GM12878 (cell line): Measurements from ENCODE around the gene CPHXL2. TPM values are rescaled to one million over a fixed set of nuclear protein-coding genes. Genes with fewer than 3 reads are reported as not detected.
A peak's percentile ranks its signal among the peaks of the same experiment; 100 is the strongest.

ENCODE experiments used
- ATAC-seq: fragments of 200-7000 bp; cut with Tn5 transposase; 3 replicates; pipeline ENCODE4 v1.9.1; 2020; ENCODE audit warnings: mild to moderate bottlenecking, moderate library complexity
- BruUV-seq: library from RNA; stranded (reverse); fragments of 400-500 nt; replicated peaks from 2 replicates; lab custom pipeline; 2021; lab: Mats Ljungman, UMichigan
- CTCF ChIA-PET: fragments of 300-600 bp; sonication (Branson Sonifier 250); formaldehyde crosslinking; extraction: SDS; loops from one replicate; lab custom pipeline; 2021; ENCODE audit warnings: inconsistent platforms; lab: Yijun Ruan, JAX
- POLR2A ChIA-PET: fragments of 350-600 bp; formaldehyde crosslinking; extraction: SDS; loops from one replicate; lab custom pipeline; 2021; ENCODE audit warnings: inconsistent platforms; lab: Charles Lee
- RAD21 ChIA-PET: fragments of 300-600 bp; sonication (Branson Sonifier 250); formaldehyde crosslinking; loops from one replicate; lab custom pipeline; 2023; ENCODE audit warnings: antibody characterized with exemption; ENCODE audit not compliant: unreplicated experiment; lab: Charles Lee
- SMC1A ChIA-PET: fragments of 300-600 bp; sonication (Branson Sonifier 250); formaldehyde crosslinking; loops from one replicate; lab custom pipeline; 2023; ENCODE audit not compliant: unreplicated experiment, uncharacterized antibody; lab: Charles Lee
- DNase-seq: peaks from one replicate; pipeline ENCODE4 v3.0.0-alpha.2; 2011; ENCODE audit warnings: low read depth, low spot score
- FAIRE-seq: peaks from 3 replicates; lab custom pipeline; 2011; peaks lifted over from hg19 to GRCh38; lab: Jason Lieb, UNC
- H2AFZ ChIP-seq: 2 replicates; pipeline ENCODE4 v1.6.0; 2011; ENCODE audit warnings: low read depth, low read length, control low read depth; ENCODE audit not compliant: control insufficient read depth
- H3K27ac ChIP-seq: 2 replicates; pipeline ENCODE4 v1.5.1; 2011; ENCODE audit warnings: control low read depth; ENCODE audit not compliant: control insufficient read depth, insufficient read depth
- H3K27me3 ChIP-seq, 2 experiments: replicated peaks in 1 of 2; 2 replicates each; pipeline versions ENCODE4 v1.6.0 to v1.6.1; 2011; ENCODE audit warnings: low read length in 1 of 2; ENCODE audit not compliant: control insufficient read depth in 2 of 2, insufficient read depth in 2 of 2
- H3K36me3 ChIP-seq, 2 experiments: 2 replicates each; pipeline ENCODE4 v1.5.1; 2011; ENCODE audit warnings: low read length in 1 of 2; ENCODE audit not compliant: control insufficient read depth in 2 of 2, insufficient read depth in 2 of 2
- H3K4me1 ChIP-seq: 2 replicates; pipeline ENCODE4 v1.6.1; 2011; ENCODE audit warnings: mild to moderate bottlenecking, low read length, moderate library complexity, mixed read lengths; ENCODE audit not compliant: control insufficient read depth, insufficient read depth
- H3K4me2 ChIP-seq: 2 replicates; pipeline ENCODE4 v1.6.0; 2011; ENCODE audit warnings: control low read depth; ENCODE audit not compliant: control insufficient read depth, insufficient read depth
- H3K4me3 ChIP-seq: fragments of 200-600 bp; sonication (generic); 2 replicates; pipeline ENCODE4 v1.5.1; 2016
- H3K79me2 ChIP-seq: 2 replicates; pipeline ENCODE4 v1.6.0; 2011; ENCODE audit warnings: low read length; ENCODE audit not compliant: control insufficient read depth, insufficient read depth
- H3K9ac ChIP-seq: 2 replicates; pipeline ENCODE4 v1.8.0; 2011; ENCODE audit warnings: low read length, control low read depth, mixed read lengths; ENCODE audit not compliant: control insufficient read depth, insufficient read depth
- H3K9me3 ChIP-seq: replicated peaks from 3 replicates; pipeline ENCODE4 v1.5.1; 2011; ENCODE audit warnings: mild to moderate bottlenecking, low read length; ENCODE audit not compliant: control insufficient read depth, insufficient read depth
- H4K20me1 ChIP-seq: 2 replicates; pipeline ENCODE4 v1.6.0; 2011; ENCODE audit not compliant: control insufficient read depth, insufficient read depth
- BHLHE40 ChIP-seq, 2 experiments: fragments of 450-650 bp in 1 of 2; IDR thresholded peaks; 2 replicates each; pipeline ENCODE4 v1.6.1; 2011 to 2017; ENCODE audit warnings: low read depth in 2 of 2, borderline replicate concordance in 1 of 2, improper control_type of control experiment in 1 of 2, low read length in 1 of 2, mild to moderate bottlenecking in 1 of 2
- CHD2 ChIP-seq: IDR thresholded peaks from 2 replicates; pipeline ENCODE4 v1.6.1; 2011; ENCODE audit warnings: low read depth, low read length, improper control_type of control experiment, borderline replicate concordance
- FOXK2 ChIP-seq: fragments of 450-650 bp; IDR thresholded peaks from 2 replicates; pipeline ENCODE4 v1.6.1; 2017; ENCODE audit warnings: mild to moderate bottlenecking, moderate library complexity
- IKZF1 ChIP-seq: fragments of 450-650 bp; conservative IDR thresholded peaks from 2 replicates; pipeline ENCODE4 v1.6.1; 2017; ENCODE audit warnings: antibody characterized with exemption, mild to moderate bottlenecking
- KLF5 ChIP-seq: fragments of 450-650 bp; IDR thresholded peaks from 2 replicates; pipeline ENCODE4 v1.6.1; 2014; ENCODE audit warnings: mild to moderate bottlenecking; ENCODE audit not compliant: partially characterized antibody
- NKRF ChIP-seq: fragments of 450-650 bp; conservative IDR thresholded peaks from 2 replicates; pipeline ENCODE4 v1.6.1; 2017; ENCODE audit warnings: mild to moderate bottlenecking, moderate library complexity
- SKIL ChIP-seq: fragments of 450-650 bp; IDR thresholded peaks from 2 replicates; pipeline ENCODE4 v1.6.1; 2017; ENCODE audit warnings: mild to moderate bottlenecking, low read depth, inconsistent platforms; ENCODE audit not compliant: poor library complexity, severe bottlenecking
- SMARCA5 ChIP-seq: fragments of 450-650 bp; IDR thresholded peaks from 2 replicates; pipeline ENCODE4 v1.6.1; 2017; ENCODE audit warnings: mild to moderate bottlenecking
- SPI1 ChIP-seq: IDR thresholded peaks from 2 replicates; pipeline ENCODE4 v1.6.1; 2011; ENCODE audit warnings: low read depth, mild to moderate bottlenecking, low read length, moderate library complexity, borderline replicate concordance; ENCODE audit not compliant: insufficient read depth
- TCF7 ChIP-seq: IDR thresholded peaks from 2 replicates; pipeline ENCODE4 v1.6.1; 2014; ENCODE audit warnings: antibody characterized with exemption, borderline replicate concordance
- WGBS: methylation state at CpG from one replicate; pipeline ENCODE4 v1.1.6; 2016; ENCODE audit warnings: low lambda C conversion rate; ENCODE audit not compliant: insufficient replicate concordance, insufficient coverage; ENCODE audit errors: missing lambda C conversion rate; 5-methylcytosine and 5-hydroxymethylcytosine counted together
- in situ Hi-C: fragments of 300-500 bp; cut with MboI; formaldehyde crosslinking; loops from 9 replicates; pipeline ENCODE4 v1.14.3; 2018; ENCODE audit warnings: mixed read lengths
- intact Hi-C: fragments of 100-400 bp; cut with micrococcal nuclease; formaldehyde crosslinking; loops from one replicate; pipeline ENCODE4 v1.14.2; 2022; ENCODE audit not compliant: unreplicated experiment
- polyA plus RNA-seq, 11 experiments: library from polyadenylated mRNA; depleted of rRNA in 4 of 11; unstranded in 6 of 11; stranded (reverse) in 5 of 11; fragments of >200 nt; fragmentation: Nextera tagmentation in 4 of 11; fragmentation: Illumina TruSeq in 1 of 11; extraction: Ambion mirVana in 4 of 11; extraction: Trizol in 1 of 11; gene quantifications; 1 replicate in 1 of 11; 2 replicates in 10 of 11; pipeline versions ENCODE4 v1.2.1 to v1.2.3, GENCODE V29; 2011 to 2016; ENCODE audit warnings: inconsistent platforms in 2 of 11, missing spikeins in 2 of 11, low read depth in 1 of 11
- total RNA-seq, 4 experiments: library from RNA; depleted of rRNA in 3 of 4; stranded (reverse); fragments of >200 nt in 3 of 4; fragmentation: Illumina TruSeq in 1 of 4; extraction: Trizol in 1 of 4; gene quantifications; 2 replicates each; pipeline versions ENCODE4 v1.2.1 to v1.2.3, GENCODE V29; 2013 to 2021
- TF ChIP-seq, protein P1 (sequence below): fragments of 150-350 bp; IDR thresholded peaks from 2 replicates; pipeline ENCODE4 v1.6.1; 2016; ENCODE audit warnings: low read depth, low read length

CPHXL2 gene
- total and polyA plus RNA-seq, 10 of the 15 experiments (the other 5 are each of a cell fraction or from before 2014, with no cell fraction given): not detected

GRCh38 chr16:75624921-75625334 is 51.9 kb downstream of the CPHXL2 start (continued):
- TF ChIP-seq SPI1 (no peak), KLF5 (no peak)
- TF ChIP-seq, protein P1, sequence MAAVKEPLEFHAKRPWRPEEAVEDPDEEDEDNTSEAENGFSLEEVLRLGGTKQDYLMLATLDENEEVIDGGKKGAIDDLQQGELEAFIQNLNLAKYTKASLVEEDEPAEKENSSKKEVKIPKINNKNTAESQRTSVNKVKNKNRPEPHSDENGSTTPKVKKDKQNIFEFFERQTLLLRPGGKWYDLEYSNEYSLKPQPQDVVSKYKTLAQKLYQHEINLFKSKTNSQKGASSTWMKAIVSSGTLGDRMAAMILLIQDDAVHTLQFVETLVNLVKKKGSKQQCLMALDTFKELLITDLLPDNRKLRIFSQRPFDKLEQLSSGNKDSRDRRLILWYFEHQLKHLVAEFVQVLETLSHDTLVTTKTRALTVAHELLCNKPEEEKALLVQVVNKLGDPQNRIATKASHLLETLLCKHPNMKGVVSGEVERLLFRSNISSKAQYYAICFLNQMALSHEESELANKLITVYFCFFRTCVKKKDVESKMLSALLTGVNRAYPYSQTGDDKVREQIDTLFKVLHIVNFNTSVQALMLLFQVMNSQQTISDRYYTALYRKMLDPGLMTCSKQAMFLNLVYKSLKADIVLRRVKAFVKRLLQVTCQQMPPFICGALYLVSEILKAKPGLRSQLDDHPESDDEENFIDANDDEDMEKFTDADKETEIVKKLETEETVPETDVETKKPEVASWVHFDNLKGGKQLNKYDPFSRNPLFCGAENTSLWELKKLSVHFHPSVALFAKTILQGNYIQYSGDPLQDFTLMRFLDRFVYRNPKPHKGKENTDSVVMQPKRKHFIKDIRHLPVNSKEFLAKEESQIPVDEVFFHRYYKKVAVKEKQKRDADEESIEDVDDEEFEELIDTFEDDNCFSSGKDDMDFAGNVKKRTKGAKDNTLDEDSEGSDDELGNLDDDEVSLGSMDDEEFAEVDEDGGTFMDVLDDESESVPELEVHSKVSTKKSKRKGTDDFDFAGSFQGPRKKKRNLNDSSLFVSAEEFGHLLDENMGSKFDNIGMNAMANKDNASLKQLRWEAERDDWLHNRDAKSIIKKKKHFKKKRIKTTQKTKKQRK: no peak

- peak within 1 kb of the TSS; percentile 80 for H2AFZ ChIP-seq
- peak; percentile 82 for DNase-seq
- intact Hi-C loops (loop anchor here (2.0 kb wide), 4 partner anchors 24 to 158 kb away; partner anchors contain the start of genes KARS1, TERF2IP, TMEM170A and TMEM231), in situ Hi-C loops (loop anchor here (10.0 kb wide), 1 partner anchor 158 kb away; the partner anchor contains the start of gene TMEM170A)
- H3K27ac ChIP-seq: peak within 1 kb of the TSS; percentile 90
- peak within 1 kb of the TSS; percentile 93 for H3K4me3 ChIP-seq
- WGBS: 1% methylated on average over 60 of the region's 62 CpGs
- POLR2A ChIA-PET: interaction anchor here (0.6 to 6.3 kb wide), 12 partner anchors 10 to 956 kb away, joined by 3 to 116 read pairs (median 6); partner anchors contain the start of genes CFDP1, GABARAPL2, KARS1 and TERF2IP
- peaks cover 6 to 20% of the 10 kb centered on the region in 2 experiments for H3K36me3 ChIP-seq
- TSS peak; percentile 86 for BruUV-seq
- peak within 1 kb of the TSS; percentile 97 for H3K4me2 ChIP-seq
- CTCF ChIA-PET: interaction anchor here (0.7 to 9.5 kb wide), 17 partner anchors 10 to 238 kb away, joined by 3 to 153 read pairs (median 7); partner anchors contain the start of genes GABARAPL2, KARS1, TERF2IP and TMEM170A
- H3K79me2 ChIP-seq: peaks cover 20% of the 10 kb centered on the region
- RAD21 ChIA-PET: interaction anchor here (0.7 to 3.5 kb wide), 18 partner anchors 19 to 202 kb away, joined by 3 to 46 read pairs (median 6); partner anchors contain the start of genes CFDP1, GABARAPL2, KARS1 and TERF2IP
- no peaks in the 10 kb centered on the region for H3K9me3 ChIP-seq
- ATAC-seq: peak; percentile 97
- no peaks in the 10 kb centered on the region for H3K27me3 ChIP-seq
- SMC1A ChIA-PET: interaction anchor here (0.6 to 6.1 kb wide), 14 partner anchors 9 to 424 kb away, joined by 3 to 69 read pairs (median 18); partner anchors contain the start of genes KARS1 and TERF2IP
- no peaks in the 10 kb centered on the region for H4K20me1 ChIP-seq
- peak within 1 kb of the TSS; percentile 95 for H3K9ac ChIP-seq
- FAIRE-seq: peak; percentile 89
- peaks cover 24% of the 10 kb centered on the region for H3K4me1 ChIP-seq
- TF ChIP-seq SMARCA5: no peak
- no peak for TF ChIP-seq TCF7
- TF ChIP-seq SKIL: no peak
- TF ChIP-seq FOXK2: no peak
- TF ChIP-seq IKZF1: peak; percentile 94
- TF ChIP-seq CHD2: peak; percentile 99
- peak; percentile 96 for TF ChIP-seq NKRF
- TF ChIP-seq BHLHE40 (IDR thresholded peaks at IDR 0.05; ENCODE audit: borderline replicate concordance in 1 of 2, low read depth in 2 of 2, low read length in 1 of 2): peak in 1 of 2 experiments; percentile 53; a peak in 1 of 4 replicates
Observed at GRCh38 chr16:75622761-75623605, 53.8 kb downstream of the CPHXL2 start, which contains the start of gene ADAT1. ADAT1 (minus strand) TSS chr16:75623281; CDS start chr16:75620799, 2,482 bp downstream.
